Adipocyte (in vitro differentiated cells): Measurements from ENCODE around the gene TTC38.
"Not testable (repeated sequence)": the region's sequence is repeated elsewhere in the genome, so short reads cannot be mapped to it uniquely, and the experiment has no call there.

ENCODE experiments used
- DNase-seq: peaks from one replicate; pipeline ENCODE4 v3.0.0-alpha.2; 2015; ENCODE audit warnings: low read depth
- H3K27me3 ChIP-seq: replicated peaks from 2 replicates; pipeline ENCODE4 v1.7.0; 2013; ENCODE audit warnings: mild to moderate bottlenecking, low read length, moderate library complexity; ENCODE audit not compliant: control insufficient read depth, insufficient read depth
- H3K36me3 ChIP-seq: 2 replicates; pipeline ENCODE4 v1.7.0; 2013; ENCODE audit warnings: low read length, mild to moderate bottlenecking, moderate library complexity; ENCODE audit not compliant: control insufficient read depth, insufficient read depth, severe bottlenecking
- H3K4me1 ChIP-seq: 2 replicates; pipeline ENCODE4 v1.7.0; 2013; ENCODE audit warnings: mild to moderate bottlenecking, low read length, moderate library complexity; ENCODE audit not compliant: control insufficient read depth, insufficient read depth
- H3K4me3 ChIP-seq: 2 replicates; pipeline ENCODE4 v1.7.0; 2013; ENCODE audit warnings: mild to moderate bottlenecking, low read length, moderate library complexity
- H3K9ac ChIP-seq: 2 replicates; pipeline ENCODE4 v1.7.0; 2013; ENCODE audit warnings: mild to moderate bottlenecking, low read length, moderate library complexity
- H3K9me3 ChIP-seq: 2 replicates; pipeline ENCODE4 v1.7.0; 2013; ENCODE audit warnings: mild to moderate bottlenecking, low read length, moderate library complexity; ENCODE audit not compliant: control insufficient read depth

The TTC38 gene

GRCh38 chr22:46308283-46308988, 40.6 kb downstream of the TTC38 start:
- peaks cover 6% of the 10 kb centered on the region for H3K4me1 ChIP-seq
- no peak for DNase-seq
- H3K36me3 ChIP-seq, result no peaks in the 10 kb centered on the region
- no peak overlapping the region for H3K4me3 ChIP-seq
- H3K9me3 ChIP-seq, result no peaks in the 10 kb centered on the region
- H3K27me3 ChIP-seq, result no peaks in the 10 kb centered on the region
- no peak overlapping the region for H3K9ac ChIP-seq

GRCh38 chr22:46309526-46310085, 41.8 kb downstream of the TTC38 start:
- H3K4me1 ChIP-seq, result no peaks in the 10 kb centered on the region
- no peaks in the 10 kb centered on the region for H3K27me3 ChIP-seq
- H3K4me3 ChIP-seq, result no peak overlapping the region
- H3K9me3 ChIP-seq, result no peaks in the 10 kb centered on the region
- no peaks in the 10 kb centered on the region for H3K36me3 ChIP-seq
- H3K9ac ChIP-seq, result no peak overlapping the region
- no peak for DNase-seq

GRCh38 chr22:46312056-46312455, 44.2 kb downstream of the TTC38 start:
- Histone ChIP-seq H3K4me3 (no peak overlapping the region), H3K9ac (no peak overlapping the region), H3K27me3 (no peaks in the 10 kb centered on the region), H3K4me1 (no peaks in the 10 kb centered on the region), H3K9me3 (no peaks in the 10 kb centered on the region), H3K36me3 (no peaks in the 10 kb centered on the region)
- no peak for DNase-seq

GRCh38 chr22:46312848-46313247, 45.0 kb downstream of the TTC38 start:
- not testable (repeated sequence) for H3K27me3 ChIP-seq, H3K4me1 ChIP-seq, H3K9ac ChIP-seq, H3K4me3 ChIP-seq, H3K9me3 ChIP-seq, DNase-seq, H3K36me3 ChIP-seq

GRCh38 chr22:46315976-46316375, 48.2 kb downstream of the TTC38 start:
- Histone ChIP-seq H3K9me3 (no peaks in the 10 kb centered on the region), H3K4me1 (no peaks in the 10 kb centered on the region), H3K36me3 (no peaks in the 10 kb centered on the region), H3K9ac (no peak overlapping the region), H3K4me3 (no peak overlapping the region), H3K27me3 (no peaks in the 10 kb centered on the region)
- DNase-seq, result no peak

- Histone ChIP-seq H3K9ac (no peak overlapping the region), H3K9me3 (no peaks in the 10 kb centered on the region), H3K27me3 (no peaks in the 10 kb centered on the region), H3K4me3 (no peak overlapping the region), H3K36me3 (no peaks in the 10 kb centered on the region), H3K4me1 (no peaks in the 10 kb centered on the region)
- no peak for DNase-seq
Measured at GRCh38 chr22:46317646-46318045, 49.8 kb downstream of the TTC38 start.

GRCh38 chr22:46318576-46318975, 50.8 kb downstream of the TTC38 start:
- Histone ChIP-seq H3K4me3 (no peak overlapping the region), H3K36me3 (no peaks in the 10 kb centered on the region), H3K4me1 (no peaks in the 10 kb centered on the region), H3K27me3 (no peaks in the 10 kb centered on the region), H3K9ac (no peak overlapping the region), H3K9me3 (no peaks in the 10 kb centered on the region)
- DNase-seq, result no peak

- Histone ChIP-seq H3K9me3 (no peaks in the 10 kb centered on the region), H3K27me3 (no peaks in the 10 kb centered on the region), H3K36me3 (no peaks in the 10 kb centered on the region), H3K4me3 (no peak overlapping the region), H3K4me1 (no peaks in the 10 kb centered on the region), H3K9ac (no peak overlapping the region)
- DNase-seq, result no peak
Measured at GRCh38 chr22:46319319-46319718, 51.5 kb downstream of the TTC38 start.

- H3K9ac ChIP-seq, result no peak overlapping the region
- H3K9me3 ChIP-seq, result no peaks in the 10 kb centered on the region
- no peaks in the 10 kb centered on the region for H3K36me3 ChIP-seq
- no peaks in the 10 kb centered on the region for H3K4me1 ChIP-seq
- H3K27me3 ChIP-seq, result no peaks in the 10 kb centered on the region
- no peak for DNase-seq
- no peak overlapping the region for H3K4me3 ChIP-seq
Measured at GRCh38 chr22:46320166-46320710, 52.4 kb downstream of the TTC38 start.

- Histone ChIP-seq H3K27me3 (no peaks in the 10 kb centered on the region), H3K9ac (no peak overlapping the region), H3K4me3 (no peak overlapping the region), H3K9me3 (no peaks in the 10 kb centered on the region), H3K4me1 (no peaks in the 10 kb centered on the region), H3K36me3 (no peaks in the 10 kb centered on the region)
- no peak for DNase-seq
Measured at GRCh38 chr22:46320716-46321386, 53.0 kb downstream of the TTC38 start.

- Histone ChIP-seq H3K9ac (no peak overlapping the region), H3K9me3 (no peaks in the 10 kb centered on the region), H3K27me3 (no peaks in the 10 kb centered on the region), H3K4me3 (no peak overlapping the region), H3K36me3 (no peaks in the 10 kb centered on the region), H3K4me1 (no peaks in the 10 kb centered on the region)
- no peak for DNase-seq
Measured at GRCh38 chr22:46322711-46323110, 54.9 kb downstream of the TTC38 start.
